Kidney (tissue), 22 donors: Measurements from ENCODE around the gene CLTCL1. TPM values are rescaled to one million over a fixed set of nuclear protein-coding genes. Genes with fewer than 3 reads are reported as not detected.
A peak's percentile ranks its signal among the peaks of the same experiment; 100 is the strongest.

Experiments
- DNase-seq, 5 donors: peaks; one replicate each; pipeline ENCODE4 v3.0.0-alpha.2; 2013 to 2020
- FAIRE-seq: peaks from 2 replicates; lab custom pipeline; 2012; peaks lifted over from hg19 to GRCh38; lab: Jason Lieb, UNC
- H3K27ac ChIP-seq, 2 donors: one replicate each; pipeline ENCODE4 v1.7.0; 2013; ENCODE audit warnings: low read depth in 2 of 2, low read length in 2 of 2, inconsistent platforms in 1 of 2
- H3K27me3 ChIP-seq: one replicate; pipeline ENCODE4 v1.7.1; 2013; ENCODE audit warnings: low read length, inconsistent platforms; ENCODE audit not compliant: control insufficient read depth, insufficient read depth
- H3K36me3 ChIP-seq, 3 donors: one replicate each; pipeline versions ENCODE4 v1.7.0 to v1.7.1; 2013; ENCODE audit warnings: low read length in 3 of 3, control low read depth in 1 of 3, inconsistent platforms in 1 of 3; ENCODE audit not compliant: insufficient read depth in 3 of 3, control insufficient read depth in 2 of 3
- H3K4me1 ChIP-seq, 3 donors: one replicate each; pipeline versions ENCODE4 v1.7.0 to v1.7.1; 2013; ENCODE audit warnings: low read length in 3 of 3, inconsistent platforms in 1 of 3, low read depth in 1 of 3; ENCODE audit not compliant: control insufficient read depth in 2 of 3, insufficient read depth in 2 of 3
- H3K4me3 ChIP-seq, 3 donors: one replicate each; pipeline versions ENCODE4 v1.7.0 to v1.8.1; 2013; ENCODE audit warnings: low read length in 3 of 3, control low read depth in 1 of 3, inconsistent platforms in 1 of 3
- H3K9ac ChIP-seq, 3 donors: one replicate each; pipeline versions ENCODE4 v1.7.0 to v1.7.1; 2013; ENCODE audit warnings: low read length in 3 of 3, control low read depth in 1 of 3, inconsistent platforms in 1 of 3
- H3K9me3 ChIP-seq, 3 donors: one replicate each; pipeline versions ENCODE4 v1.7.0 to v1.7.1; 2013; ENCODE audit warnings: low read length in 3 of 3, control low read depth in 1 of 3, inconsistent platforms in 1 of 3; ENCODE audit not compliant: control insufficient read depth in 2 of 3, insufficient read depth in 1 of 3
- CTCF ChIP-seq: IDR thresholded peaks from 3 replicates; pipeline ENCODE4 v1.5.1; 2012; ENCODE audit warnings: mild to moderate bottlenecking, moderate library complexity, borderline replicate concordance; ENCODE audit not compliant: insufficient read depth; ENCODE audit errors: extremely low read depth
- intact Hi-C: fragments of 100-400 bp; cut with DNase I; formaldehyde crosslinking; loops from one replicate; pipeline ENCODE4 v1.11.1; 2022
- long read RNA-seq, 10 donors: library from polyadenylated mRNA in 1 of 10; unstranded in 1 of 10; transcript quantifications; one replicate each; pipeline ENCODE4 v2.0.0 and lab custom pipeline, GENCODE V29; 2021 to 2026
- polyA plus RNA-seq: library from polyadenylated mRNA; stranded (reverse); fragments of 350-450 nt; fragmentation: Illumina TruSeq; extraction: RNeasy Lipid Tissue Mini Kit (QIAGEN cat#74804); gene quantifications from one replicate; pipeline ENCODE4 v1.2.3, GENCODE V29; 2014; ENCODE audit warnings: low read depth, low replicate concordance; ENCODE audit not compliant: insufficient read depth
- total RNA-seq: library from RNA; stranded (reverse); fragmentation: NEBNext Ultra II Directional; extraction: Animal tissue kit (Norgen Biotek cat#: 25700); gene quantifications from one replicate; pipeline ENCODE4 v1.2.1, GENCODE V29; 2021
- donor health status: control.
- donor health status: control.
- donor health status: control.
- donor health status: control.
- donor health status: control.
- donor health status: DM: yes; HTN: yes; CAD: no.
- donor health status: Normal renal cell carcinoma (clear cell type).

Gene CLTCL1
- total RNA-seq (6.3 TPM), polyA plus RNA-seq (4.0 TPM)
- long read RNA-seq, donor 1, result 0 reads
- long read RNA-seq, donor 2, result 0 reads
- long read RNA-seq, donor 3, result 0 reads
- long read RNA-seq, donor 4, full-length matches to known transcripts, result 1 of 1 reads
- long read RNA-seq, donor 4, partial matches to known transcripts, result 0 of 1 reads
- long read RNA-seq, donor 4, other reads (novel, unspliced or antisense), result 0 of 1 reads
- long read RNA-seq, donor 5, result 0 reads
- long read RNA-seq, donor 6, result 0 reads
- long read RNA-seq, donor 7, partial matches to known transcripts, result 2 of 2 reads
- long read RNA-seq, donor 7, other reads (novel, unspliced or antisense), result 0 of 2 reads
- long read RNA-seq, donor 8, result 0 reads
- long read RNA-seq, donor 9, result 0 reads
- long read RNA-seq, donor 10, full-length matches to known transcripts, result 1 of 1 reads
- long read RNA-seq, donor 10, partial matches to known transcripts, result 0 of 1 reads
- long read RNA-seq, donor 10, other reads (novel, unspliced or antisense), result 0 of 1 reads

GRCh38 chr22:19291580-19292457 is at the start of gene CLTCL1:
CLTCL1 (minus strand) TSS chr22:19291719; CDS start chr22:19291641, 78 bp downstream.
- Histone ChIP-seq H3K36me3 (no peaks in the 10 kb centered on the region), H3K9ac (peak within 1 kb of the TSS; percentile 71 to 96 (median 89)), H3K4me1 (peaks cover 0 to 14% (median 13%) of the 10 kb centered on the region in 3 donors), H3K4me3 (peak within 1 kb of the TSS; percentile 93 to 99 (median 96)), H3K27ac (peak within 1 kb of the TSS; percentile 76 to 85), H3K27me3 (no peaks in the 10 kb centered on the region), H3K9me3 (no peaks in the 10 kb centered on the region)
- TF ChIP-seq CTCF, result no peak
- FAIRE-seq, result no peak
- intact Hi-C loops, result no loop called here
- DNase-seq, result peak; percentile 87 to 95 (median 89)

- H3K4me3 ChIP-seq, result no peak overlapping the region
- H3K27me3 ChIP-seq, result no peaks in the 10 kb centered on the region
- no peak overlapping the region for H3K27ac ChIP-seq
- H3K4me1 ChIP-seq, result peaks cover 0 to 2% (median 0%) of the 10 kb centered on the region in 3 donors
- peaks cover 0 to 5% (median 4%) of the 10 kb centered on the region in 3 donors for H3K9me3 ChIP-seq
- peaks cover 8 to 10% (median 9%) of the 10 kb centered on the region in 3 donors for H3K36me3 ChIP-seq
- DNase-seq, result no peak
- intact Hi-C loops, result no loop called here
- no peak overlapping the region for H3K9ac ChIP-seq
- FAIRE-seq, result peak; percentile 63
- no peak for TF ChIP-seq CTCF
Measured at GRCh38 chr22:19337137-19337536, 45.6 kb upstream of the CLTCL1 start.

- H3K27ac ChIP-seq, result no peak overlapping the region
- H3K36me3 ChIP-seq, result peaks cover 10 to 16% (median 14%) of the 10 kb centered on the region in 3 donors
- DNase-seq (no peak), FAIRE-seq (no peak)
- intact Hi-C loops, result no loop called here
- peaks cover 0 to 5% (median 4%) of the 10 kb centered on the region in 3 donors for H3K9me3 ChIP-seq
- H3K4me1 ChIP-seq, result peaks cover 0 to 2% (median 0%) of the 10 kb centered on the region in 3 donors
- no peak overlapping the region for H3K4me3 ChIP-seq
- no peak overlapping the region for H3K9ac ChIP-seq
- H3K27me3 ChIP-seq, result no peaks in the 10 kb centered on the region
- TF ChIP-seq CTCF, result no peak
Measured at GRCh38 chr22:19336133-19337075, 44.9 kb upstream of the CLTCL1 start.
